Hematopoietic multipotent progenitor cell treated with erythropoietin and hydrocortisone succinate and interleukin-3 and kit ligand, for 8 days (in vitro differentiated cells): ENCODE measurements around the gene WBP2.
"Not testable (repeated sequence)": the region's sequence is repeated elsewhere in the genome, so short reads cannot be mapped to it uniquely, and the experiment has no call there.

Experiments
- DNase-seq: peaks from one replicate; pipeline ENCODE4 v3.0.0-alpha.2; 2015

The WBP2 gene

GRCh38 chr17:75888484-75888883, 33.3 kb upstream of the WBP2 start:
- no peak for DNase-seq

GRCh38 chr17:75885860-75886259, 30.7 kb upstream of the WBP2 start:
- peak; percentile 70 for DNase-seq

GRCh38 chr17:75885431-75885830, 30.3 kb upstream of the WBP2 start:
- DNase-seq: no peak

- DNase-seq: peak; percentile 37
Measured at GRCh38 chr17:75881678-75882454, 26.7 kb upstream of the WBP2 start.

- DNase-seq: peak; percentile 76
Measured at GRCh38 chr17:75880266-75880665, 25.1 kb upstream of the WBP2 start.

- DNase-seq: peak; percentile 32
Measured at GRCh38 chr17:75878174-75878998, 23.3 kb upstream of the WBP2 start, which contains the start of gene TRIM47. Gene TRIM47 (minus strand): TSS chr17:75878581. CDS start chr17:75878548, 33 bp downstream.

GRCh38 chr17:75877752-75878173, 22.6 kb upstream of the WBP2 start:
- peak; percentile 61 for DNase-seq

- no peak for DNase-seq
Measured at GRCh38 chr17:75876938-75877751, 22.0 kb upstream of the WBP2 start.

- no peak for DNase-seq
Measured at GRCh38 chr17:75876190-75876937, 21.2 kb upstream of the WBP2 start.

- no peak for DNase-seq
Measured at GRCh38 chr17:75875940-75876189, 20.7 kb upstream of the WBP2 start.

- no peak for DNase-seq
Measured at GRCh38 chr17:75875182-75875939, 20.2 kb upstream of the WBP2 start.

- DNase-seq: no peak
Measured at GRCh38 chr17:75874323-75875181, 19.4 kb upstream of the WBP2 start.

- DNase-seq: no peak
Measured at GRCh38 chr17:75873587-75874322, 18.6 kb upstream of the WBP2 start.

- DNase-seq: peak; percentile 66
Measured at GRCh38 chr17:75872434-75873351, 17.6 kb upstream of the WBP2 start.

- not testable (repeated sequence) for DNase-seq
Measured at GRCh38 chr17:75870228-75870627, 15.1 kb upstream of the WBP2 start.

GRCh38 chr17:75869282-75870141, 14.4 kb upstream of the WBP2 start:
- DNase-seq: no peak

GRCh38 chr17:75868730-75869281, 13.7 kb upstream of the WBP2 start:
- not testable (repeated sequence) for DNase-seq
